NCI-H1048 (cell line): ENCODE measurements around the gene CFAP70.

ENCODE experiments used
- DNase-seq: peaks from one replicate; lab custom pipeline; 2025; lab: John Stamatoyannopoulos, UW

CFAP70 gene

DNA sequence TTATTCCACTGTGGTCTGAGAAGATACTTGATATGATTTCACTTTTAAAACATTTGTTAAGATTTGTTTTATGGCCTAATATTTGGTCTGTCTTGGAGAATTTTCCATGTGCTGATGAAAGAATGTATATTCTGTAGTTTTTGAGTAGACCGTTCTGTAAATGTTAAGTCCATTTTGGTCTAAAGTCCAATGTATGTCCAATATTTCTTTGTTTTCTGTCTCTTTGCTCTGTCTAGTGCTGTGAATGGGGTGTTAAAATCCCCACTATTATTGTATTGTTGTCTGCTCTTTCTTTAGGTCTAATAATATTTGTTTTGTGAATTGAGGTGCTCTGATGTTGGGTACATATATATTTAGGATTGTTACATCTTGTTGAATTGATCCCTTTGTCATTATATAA, 142.9 kb downstream of the CFAP70 start:
- no peak for DNase-seq

GRCh38 chr10:73211106-73211811, 147.4 kb downstream of the CFAP70 start:
- DNase-seq, result no peak

DNA sequence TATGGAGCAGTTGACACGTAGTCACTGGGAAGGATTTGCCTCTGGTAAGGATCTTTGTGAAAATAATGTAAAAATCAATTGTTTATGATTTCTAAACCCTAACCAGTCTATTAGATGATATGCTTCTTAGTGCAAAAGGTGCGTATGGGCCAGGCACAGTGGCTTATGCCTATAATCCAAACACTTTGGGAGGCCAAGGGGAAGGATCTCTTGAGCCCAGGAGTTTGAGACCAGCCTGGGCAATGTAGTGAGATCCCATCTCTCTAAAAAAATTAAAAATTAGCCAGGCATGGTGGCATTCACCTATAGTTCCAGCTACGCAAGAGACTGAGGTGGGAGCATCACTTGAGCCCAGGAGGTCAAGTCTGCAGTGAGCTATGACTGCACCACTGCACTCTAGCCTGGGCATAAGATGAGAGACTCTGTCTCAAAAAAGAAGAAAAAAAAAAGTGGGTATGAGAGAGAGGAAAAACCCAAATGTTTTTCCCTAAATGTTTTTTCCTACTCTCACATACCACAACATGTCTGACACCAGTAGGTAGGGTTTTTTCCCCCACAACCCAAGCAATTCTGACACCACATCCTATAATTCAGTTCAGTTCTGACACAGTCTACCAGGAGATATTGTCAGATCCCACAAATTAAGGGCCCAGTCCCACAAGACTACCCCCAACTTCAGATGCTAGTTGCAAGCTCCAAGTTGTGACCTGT, 148.1 kb downstream of the CFAP70 start:
- no peak for DNase-seq

- no peak for DNase-seq
These were observed 149.0 kb downstream of the CFAP70 start for GRCh38 chr10:73209705-73210104.

DNA sequence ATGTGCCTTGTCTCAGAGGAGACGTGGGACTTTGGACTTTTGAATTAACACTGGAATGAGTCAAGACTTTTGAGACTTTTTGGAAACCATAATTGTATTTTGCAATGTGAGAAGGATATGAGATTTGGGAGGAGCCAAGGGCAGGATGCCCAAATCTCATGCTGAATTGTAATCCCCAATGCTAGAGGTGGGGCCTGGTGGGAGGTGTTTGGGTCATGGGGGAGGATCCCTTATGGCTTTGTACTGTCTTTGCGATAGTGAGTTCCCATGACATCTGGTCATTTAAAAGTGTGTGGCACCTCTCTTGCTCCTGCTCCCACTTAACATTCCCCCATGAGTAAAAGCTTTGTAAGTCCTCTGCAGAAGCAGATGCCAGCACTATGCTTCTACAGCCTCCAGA, 150.8 kb downstream of the CFAP70 start:
- DNase-seq, result no peak

GRCh38 chr10:73206385-73206784, 152.3 kb downstream of the CFAP70 start:
- DNase-seq, result no peak

GRCh38 chr10:73205890-73206289, 152.8 kb downstream of the CFAP70 start:
- DNase-seq, result no peak

DNA sequence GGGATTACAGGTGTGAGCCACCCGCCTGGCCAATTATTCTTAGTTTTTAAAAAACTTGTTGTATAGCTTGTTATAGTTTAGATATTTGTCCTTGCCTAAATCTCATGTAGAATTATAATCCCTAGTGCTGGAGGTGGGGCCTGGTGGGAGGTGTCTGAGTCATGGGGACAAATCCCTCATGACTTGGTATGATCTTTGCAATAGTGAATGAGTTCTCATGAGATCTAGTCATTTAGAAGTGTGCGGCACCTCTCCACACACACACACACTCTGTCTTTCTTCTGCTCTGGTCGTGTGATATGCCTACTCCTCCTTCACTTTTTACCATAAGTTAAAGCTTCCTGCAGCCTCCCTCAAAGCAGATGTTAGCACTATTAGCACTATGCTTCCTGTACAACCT, 153.6 kb downstream of the CFAP70 start:
- no peak for DNase-seq
